Activated CD4-positive, alpha-beta memory T cell treated with anti-CD3 and anti-CD28 coated beads, Interleukin-2, amount 10 ng/mL, durations not matched to agents 7 days and 5 days (primary cell): ENCODE results near the gene SLC11A1. TPM values are rescaled to one million over a fixed set of nuclear protein-coding genes. Genes with fewer than 3 reads are reported as not detected.

Source experiments
- CTCF ChIA-PET: fragments of 350-600 bp; sonication (Branson Sonifier 250); formaldehyde crosslinking; loops from one replicate; lab custom pipeline; 2021; ENCODE audit warnings: antibody characterized with exemption, inconsistent platforms; lab: Charles Lee
- POLR2A ChIA-PET: fragments of 350-600 bp; sonication (Branson Sonifier 250); formaldehyde crosslinking; loops from one replicate; lab custom pipeline; 2021; ENCODE audit warnings: antibody characterized with exemption; lab: Charles Lee
- DNase-seq: peaks from one replicate; pipeline ENCODE4 v3.0.0-alpha.2; 2020
- H3K27ac Mint-ChIP-seq: one replicate; pipeline ENCODE4 v1.8.0; 2021; ENCODE audit warnings: mild to moderate bottlenecking, mixed read lengths
- H3K27me3 Mint-ChIP-seq: one replicate; pipeline ENCODE4 v1.8.0; 2021; ENCODE audit warnings: mixed read lengths
- H3K36me3 Mint-ChIP-seq: one replicate; pipeline ENCODE4 v1.8.0; 2021; ENCODE audit warnings: low read depth, mixed read lengths
- H3K4me1 Mint-ChIP-seq: one replicate; pipeline ENCODE4 v1.8.0; 2021; ENCODE audit warnings: mixed read lengths
- H3K4me3 Mint-ChIP-seq: one replicate; pipeline ENCODE4 v1.8.0; 2021; ENCODE audit warnings: mild to moderate bottlenecking, mixed read lengths
- H3K9me3 Mint-ChIP-seq: one replicate; pipeline ENCODE4 v1.8.0; 2021; ENCODE audit warnings: mixed read lengths
- total RNA-seq, 2 experiments: library from RNA; stranded (reverse); gene quantifications; one replicate each; pipeline ENCODE4 v1.2.3, GENCODE V29; 2021

The SLC11A1 gene
- total RNA-seq, 2 experiments from 2014 or later = 0.13 to 0.25 TPM

- H3K27ac Mint-ChIP-seq = no peak overlapping the region
- peaks cover 4% of the 10 kb centered on the region for H3K36me3 Mint-ChIP-seq
- no peak overlapping the region for H3K4me3 Mint-ChIP-seq
- no peaks in the 10 kb centered on the region for H3K4me1 Mint-ChIP-seq
- ChIA-PET POLR2A (no interaction called here), CTCF (interaction anchor here (1.3 kb wide), 1 partner anchor 45 kb away, joined by 3 read pairs; no protein-coding TSS in a partner anchor)
- peaks cover 11% of the 10 kb centered on the region for H3K9me3 Mint-ChIP-seq
- peaks cover 4% of the 10 kb centered on the region for H3K27me3 Mint-ChIP-seq
- no peak for DNase-seq
Measured at GRCh38 chr2:218347172-218347571, 34.9 kb upstream of the SLC11A1 start.

- POLR2A ChIA-PET = no interaction called here
- no peak overlapping the region for H3K27ac Mint-ChIP-seq
- peaks cover 7% of the 10 kb centered on the region for H3K27me3 Mint-ChIP-seq
Measured at GRCh38 chr2:218354045-218354444, 28.0 kb upstream of the SLC11A1 start.

GRCh38 chr2:218354850-218355443 is 27.1 kb upstream of the SLC11A1 start:
- Mint-ChIP-seq H3K27ac (no peak overlapping the region), H3K4me3 (no peak overlapping the region), H3K9me3 (peaks cover 10% of the 10 kb centered on the region), H3K27me3 (peaks cover 7% of the 10 kb centered on the region), H3K36me3 (peaks cover 4% of the 10 kb centered on the region), H3K4me1 (no peaks in the 10 kb centered on the region)
- POLR2A ChIA-PET = interaction anchor here (1.2 to 1.5 kb wide), 2 partner anchors 41 to 69 kb away, joined by 3 read pairs; no protein-coding TSS in a partner anchor
- CTCF ChIA-PET = interaction anchor here (0.6 to 5.5 kb wide), 10 partner anchors 11 to 414 kb away, joined by 3 to 52 read pairs (median 8); partner anchors contain the start of genes AAMP and PNKD
- DNase-seq = no peak

More at GRCh38 chr2:218354045-218354444, 28.0 kb upstream of the SLC11A1 start:
- DNase-seq = no peak
- Mint-ChIP-seq H3K36me3 (peaks cover 4% of the 10 kb centered on the region), H3K4me3 (no peak overlapping the region), H3K9me3 (peaks cover 13% of the 10 kb centered on the region), H3K4me1 (no peaks in the 10 kb centered on the region)
- CTCF ChIA-PET = interaction anchor here (5.5 kb wide), 1 partner anchor 82 kb away, joined by 52 read pairs; the partner anchor contains the start of genes AAMP and PNKD

- Mint-ChIP-seq H3K9me3 (no peaks in the 10 kb centered on the region), H3K4me1 (no peaks in the 10 kb centered on the region), H3K27ac (no peak overlapping the region), H3K4me3 (no peak overlapping the region), H3K36me3 (no peaks in the 10 kb centered on the region), H3K27me3 (peaks cover 5% of the 10 kb centered on the region)
- DNase-seq = no peak
- CTCF ChIA-PET = interaction anchor here (0.7 to 5.5 kb wide), 18 partner anchors 10 to 190 kb away, joined by 3 to 52 read pairs (median 9); partner anchors contain the start of genes AAMP, CXCR1 and PNKD
- POLR2A ChIA-PET = interaction anchor here (1.0 to 2.2 kb wide), 4 partner anchors 11 to 86 kb away, joined by 3 to 7 read pairs (median 3); no protein-coding TSS in a partner anchor
Measured at GRCh38 chr2:218357236-218358177, 24.6 kb upstream of the SLC11A1 start.

GRCh38 chr2:218360453-218360852 is 21.6 kb upstream of the SLC11A1 start:
- H3K27me3 Mint-ChIP-seq = peaks cover 6% of the 10 kb centered on the region
- no peaks in the 10 kb centered on the region for H3K36me3 Mint-ChIP-seq
- ChIA-PET CTCF (interaction anchor here (1.1 to 1.7 kb wide), 2 partner anchors 19 to 26 kb away, joined by 3 read pairs; no protein-coding TSS in a partner anchor), POLR2A (interaction anchor here (1.2 kb wide), 1 partner anchor 36 kb away, joined by 3 read pairs; no protein-coding TSS in a partner anchor)
- H3K4me3 Mint-ChIP-seq = no peak overlapping the region
- H3K4me1 Mint-ChIP-seq = peaks cover 3% of the 10 kb centered on the region
- H3K9me3 Mint-ChIP-seq = no peaks in the 10 kb centered on the region
- no peak for DNase-seq
- no peak overlapping the region for H3K27ac Mint-ChIP-seq

- H3K4me1 Mint-ChIP-seq = peaks cover 15% of the 10 kb centered on the region
- CTCF ChIA-PET = interaction anchor here (1.6 kb wide), 1 partner anchor 10 kb away, joined by 4 read pairs; no protein-coding TSS in a partner anchor
- no peaks in the 10 kb centered on the region for H3K36me3 Mint-ChIP-seq
- peaks cover 5% of the 10 kb centered on the region for H3K9me3 Mint-ChIP-seq
- no peak overlapping the region for H3K4me3 Mint-ChIP-seq
- peaks cover 6% of the 10 kb centered on the region for H3K27me3 Mint-ChIP-seq
- DNase-seq = no peak
- H3K27ac Mint-ChIP-seq = no peak overlapping the region
- POLR2A ChIA-PET = no interaction called here
Measured at GRCh38 chr2:218362606-218363005, 19.5 kb upstream of the SLC11A1 start.

- Mint-ChIP-seq H3K4me3 (no peak overlapping the region), H3K27ac (no peak overlapping the region), H3K27me3 (peaks cover 6% of the 10 kb centered on the region), H3K9me3 (peaks cover 5% of the 10 kb centered on the region), H3K36me3 (no peaks in the 10 kb centered on the region), H3K4me1 (peaks cover 24% of the 10 kb centered on the region)
- no peak for DNase-seq
- ChIA-PET POLR2A (no interaction called here), CTCF (no interaction called here)
Measured at GRCh38 chr2:218363736-218364135, 18.3 kb upstream of the SLC11A1 start.

GRCh38 chr2:218364196-218364595 is 17.9 kb upstream of the SLC11A1 start:
- no peak for DNase-seq
- peaks cover 5% of the 10 kb centered on the region for H3K9me3 Mint-ChIP-seq
- H3K27ac Mint-ChIP-seq = no peak overlapping the region
- POLR2A ChIA-PET = no interaction called here
- H3K36me3 Mint-ChIP-seq = no peaks in the 10 kb centered on the region
- peaks cover 27% of the 10 kb centered on the region for H3K4me1 Mint-ChIP-seq
- peaks cover 6% of the 10 kb centered on the region for H3K27me3 Mint-ChIP-seq
- CTCF ChIA-PET = interaction anchor here (0.7 kb wide), 1 partner anchor 91 kb away, joined by 3 read pairs; no protein-coding TSS in a partner anchor
- no peak overlapping the region for H3K4me3 Mint-ChIP-seq

- ChIA-PET POLR2A (interaction anchor here (0.7 to 1.5 kb wide), 5 partner anchors 11 to 109 kb away, joined by 3 to 6 read pairs (median 4); partner anchors contain the start of genes CATIP and CTDSP1), CTCF (interaction anchor here (1.0 to 1.9 kb wide), 4 partner anchors 10 to 95 kb away, joined by 3 to 10 read pairs (median 4); partner anchors contain the start of gene CATIP)
- Mint-ChIP-seq H3K9me3 (peaks cover 5% of the 10 kb centered on the region), H3K4me1 (peaks cover 35% of the 10 kb centered on the region), H3K4me3 (peak overlapping the region; percentile 77), H3K27ac (peak overlapping the region; percentile 61), H3K36me3 (no peaks in the 10 kb centered on the region), H3K27me3 (peaks cover 7% of the 10 kb centered on the region)
- no peak for DNase-seq
Measured at GRCh38 chr2:218366621-218367414, 15.3 kb upstream of the SLC11A1 start.

GRCh38 chr2:218367415-218368149 is 14.5 kb upstream of the SLC11A1 start:
- H3K27ac Mint-ChIP-seq = peak overlapping the region; percentile 74
- H3K27me3 Mint-ChIP-seq = peaks cover 7% of the 10 kb centered on the region
- no peaks in the 10 kb centered on the region for H3K36me3 Mint-ChIP-seq
- ChIA-PET CTCF (interaction anchor here (1.0 to 1.9 kb wide), 4 partner anchors 11 to 96 kb away, joined by 3 to 10 read pairs (median 4); partner anchors contain the start of gene CATIP), POLR2A (interaction anchor here (0.7 to 1.5 kb wide), 7 partner anchors 11 to 109 kb away, joined by 3 to 6 read pairs (median 4); partner anchors contain the start of genes CATIP and CTDSP1)
- H3K4me1 Mint-ChIP-seq = peaks cover 35% of the 10 kb centered on the region
- H3K4me3 Mint-ChIP-seq = peak overlapping the region; percentile 77
- DNase-seq = peak; percentile 82
- peaks cover 5% of the 10 kb centered on the region for H3K9me3 Mint-ChIP-seq

- Mint-ChIP-seq H3K4me3 (peak overlapping the region; percentile 77), H3K36me3 (no peaks in the 10 kb centered on the region), H3K27me3 (peaks cover 5% of the 10 kb centered on the region), H3K4me1 (peaks cover 31% of the 10 kb centered on the region), H3K27ac (peak overlapping the region; percentile 74), H3K9me3 (peaks cover 5% of the 10 kb centered on the region)
- no peak for DNase-seq
- CTCF ChIA-PET = interaction anchor here (0.6 to 1.9 kb wide), 4 partner anchors 12 to 75 kb away, joined by 3 to 10 read pairs (median 4); partner anchors contain the start of gene CATIP
- POLR2A ChIA-PET = interaction anchor here (0.7 to 1.5 kb wide), 7 partner anchors 10 to 81 kb away, joined by 3 to 6 read pairs (median 4); partner anchors contain the start of genes CATIP and CTDSP1
Measured at GRCh38 chr2:218368150-218368528, 13.9 kb upstream of the SLC11A1 start.
